ENCODE measurements around the gene TAS2R4.
"Not testable (repeated sequence)": the region's sequence is repeated elsewhere in the genome, so short reads cannot be mapped to it uniquely, and the experiment has no call there.

TAS2R4 gene

GRCh38 chr7:141738592-141739013, 37.9 kb upstream of the TAS2R4 start:
- ChIA-PET CTCF (interaction anchor here (0.6 to 5.3 kb wide), 15 partner anchors 9 to 722 kb away, joined by 3 to 43 read pairs (median 9); partner anchors contain the start of genes DENND11 and WEE2), POLR2A (no interaction called here)
- H3K4me3 ChIP-seq (ENCODE audit: low read depth, low read length) = peak overlapping the region; percentile 99
- TF ChIP-seq CTCF (IDR thresholded peaks at IDR 0.05; ENCODE audit: insufficient read depth, low read length, missing control alignments) = no peak
- no peak for DNase-seq (ENCODE audit: low read depth, low spot score)

GRCh38 chr7:141739250-141739649, 37.2 kb upstream of the TAS2R4 start:
- TF ChIP-seq CTCF (IDR thresholded peaks at IDR 0.05; ENCODE audit: insufficient read depth, low read length, missing control alignments) = no peak
- H3K4me3 ChIP-seq (ENCODE audit: low read depth, low read length) = peak overlapping the region; percentile 99
- no peak for DNase-seq (ENCODE audit: low read depth, low spot score)
- ChIA-PET POLR2A (no interaction called here), CTCF (interaction anchor here (1.1 to 5.3 kb wide), 7 partner anchors 8 to 723 kb away, joined by 5 to 43 read pairs (median 17); partner anchors contain the start of genes DENND11 and WEE2)

GRCh38 chr7:141742229-141742628, 34.2 kb upstream of the TAS2R4 start:
- no peak overlapping the region for H3K4me3 ChIP-seq (ENCODE audit: low read depth, low read length)
- no peak for DNase-seq (ENCODE audit: low read depth, low spot score)
- CTCF ChIA-PET = interaction anchor here (1.5 kb wide), 1 partner anchor 87 kb away, joined by 3 read pairs; no protein-coding TSS in a partner anchor
- TF ChIP-seq CTCF (IDR thresholded peaks at IDR 0.05; ENCODE audit: insufficient read depth, low read length, missing control alignments) = no peak
- POLR2A ChIA-PET = no interaction called here

GRCh38 chr7:141744131-141744530, 32.3 kb upstream of the TAS2R4 start:
- no peak for DNase-seq (ENCODE audit: low read depth, low spot score)
- POLR2A ChIA-PET = no interaction called here
- CTCF ChIA-PET = no interaction called here
- H3K4me3 ChIP-seq (ENCODE audit: low read depth, low read length) = no peak overlapping the region
- no peak for TF ChIP-seq CTCF (IDR thresholded peaks at IDR 0.05; ENCODE audit: insufficient read depth, low read length, missing control alignments)

GRCh38 chr7:141748396-141748795, 28.1 kb upstream of the TAS2R4 start:
- no peak overlapping the region for H3K4me3 ChIP-seq (ENCODE audit: low read depth, low read length)
- POLR2A ChIA-PET = no interaction called here
- TF ChIP-seq CTCF (IDR thresholded peaks at IDR 0.05; ENCODE audit: insufficient read depth, low read length, missing control alignments) = no peak
- CTCF ChIA-PET = interaction anchor here (0.9 to 3.4 kb wide), 3 partner anchors 8 to 37 kb away, joined by 3 to 17 read pairs (median 3); partner anchors contain the start of gene SSBP1
- DNase-seq (ENCODE audit: low read depth, low spot score) = no peak

- H3K4me3 ChIP-seq (ENCODE audit: low read depth, low read length); DNase-seq (ENCODE audit: low read depth, low spot score); POLR2A ChIA-PET; CTCF ChIA-PET: not testable (repeated sequence)
Observed at GRCh38 chr7:141751904-141752303, 24.6 kb upstream of the TAS2R4 start.

- DNase-seq (ENCODE audit: low read depth, low spot score) = no peak
- POLR2A ChIA-PET = no interaction called here
- H3K4me3 ChIP-seq (ENCODE audit: low read depth, low read length) = no peak overlapping the region
- CTCF ChIA-PET = no interaction called here
- no peak for TF ChIP-seq CTCF (IDR thresholded peaks at IDR 0.05; ENCODE audit: insufficient read depth, low read length, missing control alignments)
Observed at GRCh38 chr7:141752634-141753033, 23.8 kb upstream of the TAS2R4 start.

All from AG04449 (cell line).